Activated naive CD8-positive, alpha-beta T cell treated with anti-CD3 and anti-CD28 coated beads, Interleukin-2, amount 10 ng/mL, durations not matched to agents 7 days and 5 days (primary cell): Measurements from ENCODE around the gene CSMD2. TPM values are rescaled to one million over a fixed set of nuclear protein-coding genes. Genes with fewer than 3 reads are reported as not detected.

Source experiments
- ATAC-seq: fragments of 150-1000 bp; cut with Tn5 transposase; one replicate; pipeline ENCODE4 v1.10.0; 2021; ENCODE audit warnings: low read depth, moderate library complexity
- POLR2A ChIA-PET: fragments of 350-600 bp; sonication (Branson Sonifier 250); formaldehyde crosslinking; loops from one replicate; lab custom pipeline; 2021; ENCODE audit warnings: antibody characterized with exemption; lab: Charles Lee
- DNase-seq: peaks from one replicate; pipeline ENCODE4 v3.0.0; 2021
- H3K27ac Mint-ChIP-seq: one replicate; pipeline ENCODE4 v1.8.0; 2022; ENCODE audit warnings: mild to moderate bottlenecking, mixed read lengths
- H3K27me3 Mint-ChIP-seq: one replicate; pipeline ENCODE4 v1.8.0; 2022; ENCODE audit warnings: mild to moderate bottlenecking, moderate library complexity, mixed read lengths
- H3K36me3 Mint-ChIP-seq: one replicate; pipeline ENCODE4 v1.8.0; 2021; ENCODE audit warnings: mild to moderate bottlenecking, mixed read lengths
- H3K4me1 Mint-ChIP-seq: one replicate; pipeline ENCODE4 v1.8.0; 2021; ENCODE audit warnings: mixed read lengths
- H3K4me3 Mint-ChIP-seq: one replicate; pipeline ENCODE4 v1.8.0; 2022; ENCODE audit warnings: mild to moderate bottlenecking, moderate library complexity, mixed read lengths
- H3K9me3 Mint-ChIP-seq: one replicate; pipeline ENCODE4 v1.8.0; 2021; ENCODE audit warnings: mixed read lengths
- total RNA-seq, 2 experiments: library from RNA; stranded (reverse); gene quantifications; one replicate each; pipeline ENCODE4 v1.2.3, GENCODE V29; 2021

The CSMD2 gene
- total RNA-seq, 2 experiments from 2014 or later = not detected

DNA sequence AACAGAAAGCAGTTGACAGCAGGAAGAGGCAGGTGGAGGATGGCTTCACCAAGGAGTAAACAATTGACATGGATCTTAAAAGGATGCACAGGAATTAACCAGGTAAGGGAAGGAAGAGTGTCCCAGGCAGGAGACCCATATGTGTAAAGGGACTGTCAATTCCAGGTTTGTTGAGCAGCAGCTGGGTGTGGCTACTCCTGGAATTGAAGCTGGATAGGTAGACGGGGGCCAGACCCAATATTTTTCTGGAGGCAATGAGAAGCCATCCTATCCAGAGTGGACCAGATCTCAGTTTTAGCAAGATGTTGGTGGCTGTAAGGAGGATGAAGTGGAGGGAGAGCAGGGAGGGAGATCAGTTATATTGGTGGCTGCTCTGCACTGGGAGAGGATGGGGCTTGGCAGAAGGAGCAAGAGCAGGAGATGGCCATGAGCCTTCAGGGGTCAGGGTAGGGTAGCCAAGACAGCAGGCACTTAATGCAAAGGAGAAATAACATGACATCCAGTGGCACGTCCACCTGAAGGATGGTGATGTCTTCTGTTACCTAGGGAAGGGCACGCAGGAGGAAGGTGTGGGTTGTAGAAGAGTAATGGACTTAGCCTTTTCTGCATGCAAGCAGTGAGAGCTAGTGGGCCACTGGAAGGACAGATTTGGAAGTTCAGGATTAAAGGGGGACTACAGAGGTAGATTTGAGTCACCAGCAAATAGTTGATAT, 447.9 kb downstream of the CSMD2 start:
- POLR2A ChIA-PET = no interaction called here
- H3K4me1 Mint-ChIP-seq = no peaks in the 10 kb centered on the region
- DNase-seq = no peak
- no peak overlapping the region for H3K4me3 Mint-ChIP-seq
- no peak overlapping the region for H3K27ac Mint-ChIP-seq
- no peaks in the 10 kb centered on the region for H3K27me3 Mint-ChIP-seq
- ATAC-seq = no peak
- H3K9me3 Mint-ChIP-seq = no peaks in the 10 kb centered on the region
- no peaks in the 10 kb centered on the region for H3K36me3 Mint-ChIP-seq

DNA sequence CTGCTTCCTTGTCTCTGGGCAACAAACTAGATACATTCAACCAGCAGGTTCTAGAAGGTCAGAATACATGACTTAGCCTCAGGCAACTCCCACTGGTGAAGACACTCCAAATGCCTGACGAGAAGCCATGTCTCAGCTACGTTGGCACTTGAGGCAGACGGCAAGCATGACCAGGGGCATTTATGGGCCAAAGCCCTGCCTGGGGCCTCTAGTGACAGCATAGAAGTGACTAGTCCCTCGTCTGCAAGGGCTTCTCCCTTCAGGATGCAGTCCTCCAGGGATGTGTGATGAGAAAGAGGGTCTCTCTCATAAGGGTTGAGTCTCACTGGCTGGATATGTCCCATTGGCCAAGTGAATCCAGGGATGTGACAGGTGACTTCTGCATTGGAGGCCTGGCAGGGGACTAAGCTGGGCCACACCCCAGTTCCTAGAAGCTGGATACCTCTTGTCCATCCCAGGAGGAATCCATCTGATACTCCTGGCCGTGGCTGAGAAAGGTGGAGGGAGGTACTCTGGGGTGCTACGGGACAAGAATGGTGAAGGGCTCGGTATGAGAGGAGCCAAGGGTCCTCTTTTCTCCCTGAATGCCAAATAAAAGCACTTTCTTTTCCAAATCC, 449.7 kb downstream of the CSMD2 start:
- no peak overlapping the region for H3K27ac Mint-ChIP-seq
- ATAC-seq = no peak
- H3K36me3 Mint-ChIP-seq = no peaks in the 10 kb centered on the region
- H3K4me1 Mint-ChIP-seq = no peaks in the 10 kb centered on the region
- H3K9me3 Mint-ChIP-seq = no peaks in the 10 kb centered on the region
- peaks cover 3% of the 10 kb centered on the region for H3K27me3 Mint-ChIP-seq
- DNase-seq = no peak
- POLR2A ChIA-PET = no interaction called here
- no peak overlapping the region for H3K4me3 Mint-ChIP-seq

DNA sequence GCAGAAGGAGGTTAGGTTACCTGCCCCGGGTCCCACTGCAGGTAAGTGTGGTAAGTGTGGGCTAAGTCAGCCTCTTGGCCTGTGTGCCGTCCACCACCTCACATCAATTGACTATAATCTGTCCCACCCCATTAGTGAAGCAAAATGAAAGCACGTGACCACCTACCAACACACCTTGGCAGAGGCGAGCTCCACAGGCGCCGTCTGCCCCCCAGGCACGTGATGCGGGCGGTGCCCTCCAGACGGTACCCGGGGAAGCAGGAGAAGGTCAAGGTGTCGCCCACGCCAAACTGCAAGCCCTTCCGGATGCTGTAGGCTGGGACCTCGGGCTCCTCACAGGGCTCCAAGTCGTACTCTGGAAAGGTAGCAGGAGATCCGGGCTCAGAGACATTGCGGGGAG, 450.6 kb downstream of the CSMD2 start:
- H3K27me3 Mint-ChIP-seq = peaks cover 3% of the 10 kb centered on the region
- POLR2A ChIA-PET = no interaction called here

GRCh38 chr1:33713058-33713877, 451.8 kb downstream of the CSMD2 start:
- no peak for ATAC-seq
- POLR2A ChIA-PET = no interaction called here
- Mint-ChIP-seq H3K27ac (no peak overlapping the region), H3K27me3 (peaks cover 3% of the 10 kb centered on the region), H3K36me3 (no peaks in the 10 kb centered on the region), H3K4me3 (no peak overlapping the region), H3K9me3 (no peaks in the 10 kb centered on the region), H3K4me1 (no peaks in the 10 kb centered on the region)
- DNase-seq = no peak

More for the DNA sequence above, 450.6 kb downstream of the CSMD2 start:
- Mint-ChIP-seq H3K27ac (no peak overlapping the region), H3K4me1 (no peaks in the 10 kb centered on the region), H3K4me3 (no peak overlapping the region), H3K36me3 (no peaks in the 10 kb centered on the region), H3K9me3 (no peaks in the 10 kb centered on the region)
- DNase-seq (no peak), ATAC-seq (no peak)

DNA sequence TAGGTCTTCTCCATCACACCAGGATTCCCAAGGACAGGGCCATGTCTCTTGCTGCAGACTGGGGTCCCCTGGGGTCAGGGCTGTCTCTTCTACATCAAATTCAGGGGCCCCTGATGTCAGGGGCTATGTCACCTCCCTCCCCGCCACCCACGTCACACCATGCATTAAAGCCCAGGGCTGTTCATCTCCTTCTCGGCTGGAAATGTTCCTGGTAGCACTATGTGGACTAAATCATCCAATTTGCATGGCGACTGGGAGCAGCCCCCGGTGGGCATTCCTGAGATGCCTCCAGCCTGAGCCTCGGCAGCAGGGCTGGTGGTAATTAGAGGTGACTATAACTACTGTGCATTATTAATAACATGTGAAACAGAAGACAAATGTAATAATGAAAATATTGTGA, 452.8 kb downstream of the CSMD2 start:
- Mint-ChIP-seq H3K36me3 (no peaks in the 10 kb centered on the region), H3K27ac (no peak overlapping the region), H3K4me1 (no peaks in the 10 kb centered on the region), H3K9me3 (no peaks in the 10 kb centered on the region), H3K4me3 (no peak overlapping the region), H3K27me3 (peaks cover 3% of the 10 kb centered on the region)
- DNase-seq (no peak), ATAC-seq (no peak)
- POLR2A ChIA-PET = no interaction called here

DNA sequence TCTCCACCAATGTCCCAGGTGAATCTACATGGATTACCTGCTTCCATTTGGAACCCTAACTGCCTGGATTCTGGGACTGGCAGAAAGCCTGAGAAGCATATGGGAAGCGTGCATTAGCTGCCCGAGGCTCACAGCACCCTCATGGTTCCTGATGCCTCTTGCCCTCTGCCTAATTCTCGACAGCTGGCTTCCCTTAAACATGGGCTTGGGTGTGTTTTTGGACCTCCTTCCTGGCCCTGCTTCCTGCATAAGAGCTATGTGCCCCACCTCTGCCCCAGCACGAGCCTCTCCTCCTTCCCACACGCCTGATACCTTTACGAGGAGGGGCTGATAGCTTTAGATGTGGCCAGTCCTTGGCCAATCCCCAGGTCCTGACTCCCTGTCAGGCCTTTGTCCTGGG, 453.5 kb downstream of the CSMD2 start:
- ATAC-seq (no peak), DNase-seq (no peak)
- peaks cover 3% of the 10 kb centered on the region for H3K27me3 Mint-ChIP-seq
- no peaks in the 10 kb centered on the region for H3K36me3 Mint-ChIP-seq
- H3K9me3 Mint-ChIP-seq = no peaks in the 10 kb centered on the region
- no peaks in the 10 kb centered on the region for H3K4me1 Mint-ChIP-seq
- H3K27ac Mint-ChIP-seq = no peak overlapping the region
- H3K4me3 Mint-ChIP-seq = no peak overlapping the region
- POLR2A ChIA-PET = no interaction called here

- no peak for ATAC-seq
- Mint-ChIP-seq H3K4me1 (no peaks in the 10 kb centered on the region), H3K27me3 (peaks cover 3% of the 10 kb centered on the region), H3K27ac (no peak overlapping the region), H3K4me3 (no peak overlapping the region), H3K36me3 (no peaks in the 10 kb centered on the region), H3K9me3 (no peaks in the 10 kb centered on the region)
- no peak for DNase-seq
- POLR2A ChIA-PET = no interaction called here
These were observed 454.1 kb downstream of the CSMD2 start for GRCh38 chr1:33710967-33711366.

DNA sequence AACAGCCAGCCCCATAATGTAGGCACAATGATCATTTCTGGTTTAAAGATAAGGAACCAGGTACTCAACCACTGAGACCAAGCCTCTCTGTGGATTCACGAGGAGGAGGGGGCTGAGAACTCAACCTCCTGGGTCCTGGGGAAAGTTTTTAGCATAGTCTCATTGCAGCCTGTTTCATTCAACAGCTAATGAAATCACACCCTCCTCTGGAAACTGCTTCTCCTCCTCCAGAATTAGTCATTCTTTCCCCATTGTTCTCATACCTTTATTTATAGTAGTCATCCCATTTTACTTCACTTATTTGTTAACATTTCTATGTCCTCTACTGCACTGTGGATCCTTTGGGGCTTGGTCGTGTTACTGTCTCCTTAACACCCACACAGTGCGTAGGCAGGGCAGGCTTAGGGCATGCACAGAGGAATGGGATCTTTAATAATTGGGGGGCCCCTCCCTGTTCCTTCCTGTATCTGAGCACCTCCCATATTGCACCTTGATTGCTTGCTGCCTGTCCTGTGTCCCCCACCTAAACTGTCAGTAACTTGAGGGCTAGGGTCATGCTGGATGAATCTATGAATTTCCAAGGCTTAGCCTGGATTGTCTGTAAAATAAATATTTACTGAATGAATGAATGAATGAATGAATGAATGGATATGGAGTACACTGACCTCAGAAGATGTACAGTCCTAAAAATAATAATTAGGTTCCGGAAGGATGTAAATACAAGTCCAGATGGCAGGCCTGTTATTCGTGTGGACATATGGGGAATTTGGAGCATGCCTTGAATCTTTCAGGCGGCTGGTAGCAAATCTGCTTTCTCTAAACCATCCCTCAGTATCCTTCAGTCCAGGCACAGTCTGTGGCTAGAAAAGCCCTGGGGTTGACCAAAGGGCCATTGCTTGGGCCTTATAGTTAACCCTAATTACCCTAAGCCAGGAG, 455.0 kb downstream of the CSMD2 start:
- DNase-seq = no peak
- Mint-ChIP-seq H3K36me3 (no peaks in the 10 kb centered on the region), H3K27ac (no peak overlapping the region), H3K4me3 (no peak overlapping the region), H3K9me3 (no peaks in the 10 kb centered on the region), H3K27me3 (peaks cover 5% of the 10 kb centered on the region), H3K4me1 (no peaks in the 10 kb centered on the region)
- no peak for ATAC-seq
- POLR2A ChIA-PET = no interaction called here

GRCh38 chr1:33709174-33709782, 455.8 kb downstream of the CSMD2 start:
- Mint-ChIP-seq H3K27ac (no peak overlapping the region), H3K4me1 (no peaks in the 10 kb centered on the region), H3K27me3 (peaks cover 5% of the 10 kb centered on the region), H3K36me3 (no peaks in the 10 kb centered on the region), H3K4me3 (no peak overlapping the region), H3K9me3 (no peaks in the 10 kb centered on the region)
- DNase-seq (no peak), ATAC-seq (no peak)
- POLR2A ChIA-PET = no interaction called here

- H3K4me1 Mint-ChIP-seq = no peaks in the 10 kb centered on the region
- no peak overlapping the region for H3K27ac Mint-ChIP-seq
- H3K36me3 Mint-ChIP-seq = no peaks in the 10 kb centered on the region
- POLR2A ChIA-PET = no interaction called here
- DNase-seq (no peak), ATAC-seq (no peak)
- peaks cover 13% of the 10 kb centered on the region for H3K27me3 Mint-ChIP-seq
- H3K4me3 Mint-ChIP-seq = no peak overlapping the region
- no peaks in the 10 kb centered on the region for H3K9me3 Mint-ChIP-seq
These were observed 458.3 kb downstream of the CSMD2 start for GRCh38 chr1:33706634-33707255.

DNA sequence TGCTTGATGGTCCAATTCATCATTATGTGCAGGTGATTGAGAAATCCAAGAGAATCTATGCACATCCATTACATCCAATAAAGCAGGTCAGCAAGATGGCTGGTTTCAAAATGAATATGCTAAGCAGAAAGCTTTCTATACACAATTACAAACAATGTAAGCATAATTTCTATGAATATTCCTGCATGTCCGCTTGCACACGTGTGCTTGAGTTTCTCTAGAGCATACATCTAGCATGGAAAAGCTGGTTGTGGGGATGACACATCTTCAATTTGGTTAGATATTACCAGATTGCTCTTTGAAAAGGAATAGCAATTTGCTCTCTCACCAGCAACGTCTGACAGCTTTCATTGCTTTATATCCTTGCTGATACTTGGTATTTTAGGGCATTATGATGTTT, 461.6 kb downstream of the CSMD2 start:
- DNase-seq (no peak), ATAC-seq (no peak)
- H3K4me3 Mint-ChIP-seq = no peak overlapping the region
- POLR2A ChIA-PET = no interaction called here
- no peaks in the 10 kb centered on the region for H3K36me3 Mint-ChIP-seq
- H3K27me3 Mint-ChIP-seq = peaks cover 11% of the 10 kb centered on the region
- H3K4me1 Mint-ChIP-seq = no peaks in the 10 kb centered on the region
- H3K9me3 Mint-ChIP-seq = no peaks in the 10 kb centered on the region
- H3K27ac Mint-ChIP-seq = no peak overlapping the region

DNA sequence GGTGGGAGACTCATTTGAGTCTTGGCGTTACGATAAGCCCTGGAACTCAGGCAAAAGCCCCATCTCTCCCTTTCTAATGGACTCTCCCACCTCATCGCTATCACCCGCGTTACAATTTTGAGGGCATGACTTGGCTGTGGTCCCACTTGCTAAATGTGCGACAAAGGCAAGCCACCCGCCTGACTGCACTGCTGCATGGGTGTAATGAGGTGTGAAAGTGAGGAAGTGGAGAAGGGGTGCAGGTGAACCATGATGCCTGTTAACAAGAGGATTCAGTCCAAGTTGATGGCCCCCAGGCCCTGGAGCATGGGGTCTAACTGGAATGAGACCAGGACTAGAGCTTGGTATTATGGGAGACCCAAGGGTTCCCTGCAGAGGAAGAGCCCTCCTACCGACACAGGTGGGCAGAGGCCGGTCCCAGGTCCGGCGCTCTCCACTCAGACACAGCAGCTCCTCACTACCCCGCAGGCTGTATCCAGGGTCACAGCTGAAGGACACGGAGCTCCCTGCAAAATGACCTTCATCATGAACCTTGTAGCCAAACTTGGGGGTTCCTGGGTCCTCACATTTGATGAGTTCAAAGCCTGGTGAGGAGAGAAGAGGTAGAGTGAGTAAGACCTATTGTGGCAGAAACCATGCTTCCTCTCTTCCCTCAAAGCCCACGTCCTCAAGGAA, 466.5 kb downstream of the CSMD2 start:
- no peak overlapping the region for H3K27ac Mint-ChIP-seq
- H3K9me3 Mint-ChIP-seq = no peaks in the 10 kb centered on the region
- DNase-seq = no peak
- ATAC-seq = no peak
- H3K4me1 Mint-ChIP-seq = no peaks in the 10 kb centered on the region
- no peaks in the 10 kb centered on the region for H3K36me3 Mint-ChIP-seq
- POLR2A ChIA-PET = no interaction called here
- H3K4me3 Mint-ChIP-seq = no peak overlapping the region
- H3K27me3 Mint-ChIP-seq = peaks cover 6% of the 10 kb centered on the region
